Neural cell (in vitro differentiated cells): ENCODE results near the gene FKBP3. TPM values are rescaled to one million over a fixed set of nuclear protein-coding genes. Genes with fewer than 3 reads are reported as not detected.

Source experiments
- H2AFZ ChIP-seq: fragments of 200-600, 300-800 bp; sonication (generic), shearing (Covaris generic); 2 replicates; pipeline ENCODE4 v1.6.0; 2014; ENCODE audit warnings: low read depth, mild to moderate bottlenecking, antibody characterized with exemption, low read length, moderate library complexity
- H3F3A ChIP-seq: fragments of 200-600 bp; shearing (Covaris generic); 2 replicates; pipeline ENCODE4 v1.6.1; 2016; ENCODE audit warnings: mild to moderate bottlenecking, moderate library complexity, mixed read lengths, antibody characterized with exemption, low read length; ENCODE audit not compliant: insufficient read depth, poor library complexity, severe bottlenecking
- H3K27ac ChIP-seq: fragments of 200-600, 300-800 bp; sonication (generic), shearing (Covaris generic); 2 replicates; pipeline ENCODE4 v1.5.1; 2014; ENCODE audit warnings: mild to moderate bottlenecking, low read length, moderate library complexity
- H3K27me3 ChIP-seq: fragments of 300-800, 200-600 bp; sonication (generic), shearing (Covaris generic); 2 replicates; pipeline ENCODE4 v1.6.0; 2014; ENCODE audit warnings: mild to moderate bottlenecking, low read depth, low read length, moderate library complexity; ENCODE audit not compliant: insufficient read depth
- H3K36me3 ChIP-seq: fragments of 300-800, 200-600 bp; sonication (generic), shearing (Covaris generic); 2 replicates; pipeline ENCODE4 v1.5.1; 2014; ENCODE audit warnings: mild to moderate bottlenecking, antibody characterized with exemption, low read length, moderate library complexity; ENCODE audit not compliant: insufficient read depth
- H3K4me2 ChIP-seq: fragments of 300-800, 200-600 bp; sonication (generic), shearing (Covaris generic); 2 replicates; pipeline ENCODE4 v1.6.0; 2014; ENCODE audit warnings: mild to moderate bottlenecking, low read length
- H3K4me3 ChIP-seq: fragments of 300-800, 200-600 bp; sonication (generic), shearing (Covaris generic); 2 replicates; pipeline ENCODE4 v1.5.1; 2014; ENCODE audit warnings: mild to moderate bottlenecking, low read length, moderate library complexity
- H3K79me2 ChIP-seq: fragments of 200-600 bp; shearing (Covaris generic); replicated peaks from 2 replicates; pipeline ENCODE4 v1.6.0; 2014; ENCODE audit warnings: mild to moderate bottlenecking, low read length, moderate library complexity; ENCODE audit not compliant: insufficient read depth
- H3K9ac ChIP-seq: fragments of 300-800, 200-600 bp; sonication (generic), shearing (Covaris generic); 2 replicates; pipeline ENCODE4 v1.6.1; 2016; ENCODE audit warnings: mild to moderate bottlenecking, low read length, mixed read lengths
- H3K9me2 ChIP-seq: fragments of 200-600 bp; shearing (Covaris generic); 2 replicates; pipeline ENCODE4 v1.6.1; 2016; ENCODE audit warnings: mild to moderate bottlenecking, low read length, mixed read lengths; ENCODE audit not compliant: insufficient read depth
- H3K9me3 ChIP-seq: fragments of 200-600, 300-800 bp; sonication (generic), shearing (Covaris generic); 2 replicates; pipeline ENCODE4 v1.6.1; 2016; ENCODE audit warnings: mild to moderate bottlenecking, mixed run types, low read length, moderate library complexity, mixed read lengths
- H4K20me1 ChIP-seq: fragments of 200-600 bp; shearing (Covaris generic); 2 replicates; pipeline ENCODE4 v1.6.1; 2016; ENCODE audit warnings: mild to moderate bottlenecking, mixed run types; ENCODE audit not compliant: insufficient read depth
- CTCF ChIP-seq: fragments of 450-650 bp; IDR thresholded peaks from 2 replicates; pipeline ENCODE4 v1.5.1; 2014; ENCODE audit warnings: antibody characterized with exemption, mild to moderate bottlenecking, moderate library complexity; ENCODE audit not compliant: poor library complexity, severe bottlenecking
- EP300 ChIP-seq: fragments of 450-650 bp; conservative IDR thresholded peaks from 2 replicates; pipeline ENCODE4 v1.6.1; 2014; ENCODE audit warnings: antibody characterized with exemption, mild to moderate bottlenecking, moderate library complexity; ENCODE audit not compliant: poor library complexity, severe bottlenecking
- EZH2 ChIP-seq: fragments of 200-600, 300-800 bp; shearing (Covaris generic), sonication (generic); IDR thresholded peaks from 2 replicates; pipeline ENCODE4 v1.6.1; 2014; ENCODE audit warnings: antibody characterized with exemption, low read length, borderline replicate concordance, mild to moderate bottlenecking; ENCODE audit not compliant: insufficient read depth, poor library complexity, severe bottlenecking
- MXI1 ChIP-seq: fragments of 450-650 bp; conservative IDR thresholded peaks from 2 replicates; pipeline ENCODE4 v1.6.1; 2014; ENCODE audit warnings: antibody characterized with exemption, mild to moderate bottlenecking; ENCODE audit not compliant: poor library complexity, severe bottlenecking
- POLR2AphosphoS5 ChIP-seq: IDR thresholded peaks from 2 replicates; pipeline ENCODE4 v1.6.1; 2012
- RAD21 ChIP-seq: fragments of 450-650 bp; conservative IDR thresholded peaks from 2 replicates; pipeline ENCODE4 v1.6.1; 2014; ENCODE audit warnings: antibody characterized with exemption, mild to moderate bottlenecking, moderate library complexity
- REST ChIP-seq: IDR thresholded peaks from 2 replicates; pipeline ENCODE4 v1.6.1; 2012; ENCODE audit warnings: borderline replicate concordance
- SMC3 ChIP-seq: fragments of 450-650 bp; conservative IDR thresholded peaks from 2 replicates; pipeline ENCODE4 v1.6.1; 2014; ENCODE audit warnings: antibody characterized with exemption, mild to moderate bottlenecking, moderate library complexity; ENCODE audit not compliant: poor library complexity
- TAF1 ChIP-seq: IDR thresholded peaks from 2 replicates; pipeline ENCODE4 v1.6.1; 2012; ENCODE audit warnings: low read depth
- polyA plus RNA-seq: library from polyadenylated mRNA; depleted of rRNA; stranded (reverse); fragments of >200 nt; gene quantifications from 2 replicates; pipeline ENCODE4 v1.2.3, GENCODE V29; 2014

Gene FKBP3
- polyA plus RNA-seq, 1 donor from 2014 or later = 189 TPM

DNA sequence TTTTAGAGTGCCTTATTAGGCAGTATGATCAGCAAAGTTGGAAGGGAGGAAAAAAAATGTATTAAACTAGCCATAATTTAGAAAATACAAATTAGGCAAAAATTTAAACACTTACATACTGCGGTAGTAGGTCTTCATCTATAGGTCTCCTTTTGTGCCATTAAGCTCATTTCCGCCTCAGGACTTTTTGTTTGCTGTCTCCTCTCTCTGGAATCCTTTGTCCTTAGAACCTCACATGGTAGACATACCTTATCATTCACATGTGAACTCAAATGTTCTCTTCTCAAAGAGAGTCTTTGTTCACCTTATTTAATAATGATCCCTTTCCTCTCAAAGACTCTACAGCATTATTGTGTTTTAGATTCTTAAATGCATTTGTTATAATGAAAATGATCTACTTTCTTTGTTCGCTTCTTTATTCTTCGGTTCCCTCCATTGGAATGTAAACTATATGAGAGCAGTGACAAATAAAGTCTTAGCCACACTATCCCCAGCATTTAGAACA lies 16.2 kb upstream of the FKBP3 start:
- Histone ChIP-seq H3F3A (no peaks in the 10 kb centered on the region), H3K9me2 (no peaks in the 10 kb centered on the region), H3K4me3 (no peak overlapping the region), H3K79me2 (no peaks in the 10 kb centered on the region), H3K27ac (no peak overlapping the region), H3K36me3 (no peaks in the 10 kb centered on the region), H3K4me2 (no peak overlapping the region), H3K9ac (no peak overlapping the region), H2AFZ (no peak overlapping the region), H3K27me3 (no peaks in the 10 kb centered on the region), H3K9me3 (no peaks in the 10 kb centered on the region), H4K20me1 (no peaks in the 10 kb centered on the region)
- TF ChIP-seq POLR2AphosphoS5 (no peak), EZH2 (no peak), SMC3 (no peak), TAF1 (no peak), REST (no peak), MXI1 (no peak), EP300 (no peak), CTCF (no peak), RAD21 (no peak)

DNA sequence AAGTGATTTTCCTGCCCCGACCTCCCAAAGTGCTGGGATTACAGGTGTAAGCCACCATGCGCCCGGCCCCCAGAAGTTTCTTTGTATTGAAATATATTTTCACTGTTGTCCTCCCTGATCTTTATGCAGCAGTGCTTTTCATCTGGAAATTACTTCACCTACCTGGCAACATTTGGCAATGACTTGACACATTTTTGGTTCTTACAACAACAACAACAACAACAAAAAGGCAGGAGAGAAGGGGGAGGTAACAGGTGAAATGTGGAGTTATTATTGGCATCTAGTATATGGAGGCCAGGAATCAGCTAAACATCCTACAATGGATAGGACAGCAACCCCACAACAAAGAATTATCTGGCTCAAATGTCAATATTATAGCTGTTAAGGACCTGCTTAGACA lies 15.3 kb upstream of the FKBP3 start:
- no peak overlapping the region for H3K4me3 ChIP-seq
- no peaks in the 10 kb centered on the region for H4K20me1 ChIP-seq
- no peaks in the 10 kb centered on the region for H3F3A ChIP-seq
- no peaks in the 10 kb centered on the region for H3K36me3 ChIP-seq
- no peak overlapping the region for H3K9ac ChIP-seq
- H3K27ac ChIP-seq = no peak overlapping the region
- no peak overlapping the region for H2AFZ ChIP-seq
- H3K9me2 ChIP-seq = no peaks in the 10 kb centered on the region
- H3K4me2 ChIP-seq = no peak overlapping the region
- H3K9me3 ChIP-seq = no peaks in the 10 kb centered on the region
- H3K27me3 ChIP-seq = no peaks in the 10 kb centered on the region
- TF ChIP-seq EP300 = no peak
- TF ChIP-seq RAD21 = no peak
- no peak for TF ChIP-seq REST
- no peak for TF ChIP-seq POLR2AphosphoS5
- TF ChIP-seq CTCF = no peak
- TF ChIP-seq TAF1 = no peak
- TF ChIP-seq MXI1 = no peak
- no peak for TF ChIP-seq EZH2
- TF ChIP-seq SMC3 = no peak
- H3K79me2 ChIP-seq = no peaks in the 10 kb centered on the region
